Inflammatory macrophage treated with lipopolysaccharide for 1 hour (primary cell): ENCODE results near the gene KCNK3.
"Not testable (repeated sequence)": the region's sequence is repeated elsewhere in the genome, so short reads cannot be mapped to it uniquely, and the experiment has no call there.

Experiments used
- DNase-seq, 2 donors: peaks; one replicate each; pipeline ENCODE4 v3.0.0-alpha.2; 2020 to 2022

Gene KCNK3

DNA sequence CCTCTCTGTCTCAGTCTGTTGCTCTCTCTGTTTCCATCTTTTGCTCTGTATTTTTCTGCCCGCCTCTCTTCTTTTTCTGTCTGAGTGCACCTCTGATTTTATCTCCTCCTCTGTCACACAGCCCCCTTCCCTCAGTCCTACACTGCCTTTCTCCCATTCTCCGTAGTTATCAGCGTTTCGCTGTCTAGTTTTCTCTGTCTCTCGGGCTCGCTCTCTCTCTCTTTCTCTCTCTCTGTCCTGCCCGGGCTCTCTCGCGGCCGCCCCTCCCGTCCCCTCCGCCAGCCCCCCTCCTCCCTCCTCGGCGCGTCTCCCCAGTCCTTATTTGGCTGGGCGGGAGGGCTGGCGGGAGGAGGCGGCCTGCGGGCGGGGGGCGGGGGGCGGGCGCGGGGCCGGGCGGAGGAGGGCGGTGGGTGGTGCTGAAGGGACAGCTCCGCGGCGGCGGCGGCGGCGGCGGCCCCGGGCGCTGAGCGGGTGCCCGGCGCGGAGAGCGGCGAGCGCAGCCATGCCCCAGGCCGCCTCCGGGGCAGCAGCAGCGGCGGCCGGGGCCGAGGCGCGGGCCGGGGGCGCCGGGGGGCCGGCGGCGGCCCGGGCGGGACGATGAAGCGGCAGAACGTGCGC, at the start of gene KCNK3:
Gene KCNK3, plus strand, starts transcription at position 444 of the 618 bp plus-strand sequence. Its CDS starts 154 bp downstream, at position 598.
- no peak for DNase-seq

DNA sequence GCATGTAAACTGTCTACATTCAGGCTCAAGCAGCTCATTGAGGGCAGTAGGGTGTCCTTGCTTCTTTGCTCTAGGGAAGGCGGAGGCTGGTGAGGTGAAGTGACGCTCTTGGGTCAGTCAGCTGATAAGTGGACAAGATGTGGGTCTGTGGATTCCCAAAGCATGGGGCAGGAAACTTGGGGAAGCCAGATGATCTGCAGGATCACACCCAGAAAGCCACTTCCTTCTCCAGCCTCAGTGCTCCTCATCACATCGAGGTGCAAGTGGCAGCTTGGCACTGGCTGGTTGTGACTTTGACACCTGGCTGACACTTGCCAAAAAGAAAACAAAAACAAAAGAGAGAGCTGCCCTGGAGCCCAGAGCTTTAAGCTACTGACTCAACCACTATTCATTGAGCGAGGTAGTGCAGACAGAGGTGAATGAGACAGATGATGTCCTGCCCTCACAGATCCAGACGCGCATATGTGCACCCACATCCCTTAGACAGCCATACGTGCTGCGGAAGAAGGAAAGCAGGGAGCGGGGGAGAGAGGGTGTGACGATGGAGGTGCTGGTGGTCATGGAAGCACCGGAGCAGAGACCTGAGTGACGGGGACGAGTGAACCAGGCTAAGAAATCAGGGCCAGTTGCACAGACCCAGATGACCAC, 48.2 kb upstream of the KCNK3 start:
- DNase-seq, result no peak

GRCh38 chr2:26645762-26646161, 46.8 kb upstream of the KCNK3 start:
- DNase-seq, result no peak

GRCh38 chr2:26646986-26647672, 45.4 kb upstream of the KCNK3 start:
- no peak for DNase-seq

GRCh38 chr2:26647981-26648380, 44.5 kb upstream of the KCNK3 start:
- no peak for DNase-seq

GRCh38 chr2:26648516-26648915, 44.0 kb upstream of the KCNK3 start:
- no peak for DNase-seq

DNA sequence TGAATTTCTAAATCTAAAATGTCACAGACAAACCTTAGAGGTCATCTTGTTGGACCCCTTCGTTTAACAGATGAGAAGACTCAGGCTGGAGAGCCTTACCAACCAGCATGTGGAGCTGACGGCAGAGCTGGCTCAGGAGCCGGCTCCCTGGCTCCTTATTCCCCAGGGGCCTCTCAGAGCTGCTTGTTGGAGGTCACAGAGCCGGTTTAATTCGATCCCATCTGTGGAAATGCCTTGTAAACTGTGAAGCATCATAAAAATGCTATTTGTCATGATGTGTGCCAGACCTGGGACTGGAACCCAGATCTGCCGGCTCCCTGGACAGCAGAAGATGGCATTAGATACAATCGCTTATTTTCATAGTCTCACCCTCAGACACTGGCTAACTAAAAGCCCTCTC, 43.2 kb upstream of the KCNK3 start:
- DNase-seq, result no peak

- DNase-seq, result no peak
Measured at GRCh38 chr2:26649992-26650712, 42.4 kb upstream of the KCNK3 start.

GRCh38 chr2:26650713-26651469, 41.6 kb upstream of the KCNK3 start:
- DNase-seq, result no peak

DNA sequence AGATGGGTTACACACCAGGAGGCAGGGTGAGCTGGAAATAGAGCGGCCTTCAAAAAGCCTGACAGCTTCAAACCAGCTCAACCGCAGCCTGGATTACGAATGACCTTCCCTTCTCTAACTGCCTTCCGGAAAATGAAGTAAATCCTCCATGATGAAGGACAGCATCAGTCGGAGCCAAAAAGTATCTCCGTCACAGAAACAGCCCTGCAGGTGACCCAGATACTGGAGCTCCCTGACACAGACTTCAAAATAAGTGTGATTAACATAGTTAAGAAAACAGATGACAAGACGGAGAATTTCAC, 41.1 kb upstream of the KCNK3 start:
- no peak for DNase-seq

DNA sequence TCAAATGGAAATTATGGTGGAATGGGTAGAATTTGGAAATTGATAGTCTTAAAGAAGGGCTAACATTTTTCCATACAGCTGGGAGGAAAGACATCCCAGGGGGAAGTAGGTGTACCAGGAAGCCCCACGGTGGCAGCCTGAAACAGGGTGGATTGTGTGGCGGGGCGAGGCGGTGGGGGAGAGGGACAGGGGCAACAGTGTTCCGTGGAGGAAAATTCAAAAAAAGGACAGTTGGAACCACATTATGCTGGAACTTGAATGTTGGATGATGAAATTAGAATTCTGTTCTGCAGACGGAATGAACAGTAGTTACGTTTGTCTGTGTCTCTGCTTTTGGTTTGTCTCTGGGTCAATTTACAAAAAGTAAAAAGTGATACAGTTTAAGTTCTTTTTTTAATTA, 40.7 kb upstream of the KCNK3 start:
- DNase-seq, result no peak

DNA sequence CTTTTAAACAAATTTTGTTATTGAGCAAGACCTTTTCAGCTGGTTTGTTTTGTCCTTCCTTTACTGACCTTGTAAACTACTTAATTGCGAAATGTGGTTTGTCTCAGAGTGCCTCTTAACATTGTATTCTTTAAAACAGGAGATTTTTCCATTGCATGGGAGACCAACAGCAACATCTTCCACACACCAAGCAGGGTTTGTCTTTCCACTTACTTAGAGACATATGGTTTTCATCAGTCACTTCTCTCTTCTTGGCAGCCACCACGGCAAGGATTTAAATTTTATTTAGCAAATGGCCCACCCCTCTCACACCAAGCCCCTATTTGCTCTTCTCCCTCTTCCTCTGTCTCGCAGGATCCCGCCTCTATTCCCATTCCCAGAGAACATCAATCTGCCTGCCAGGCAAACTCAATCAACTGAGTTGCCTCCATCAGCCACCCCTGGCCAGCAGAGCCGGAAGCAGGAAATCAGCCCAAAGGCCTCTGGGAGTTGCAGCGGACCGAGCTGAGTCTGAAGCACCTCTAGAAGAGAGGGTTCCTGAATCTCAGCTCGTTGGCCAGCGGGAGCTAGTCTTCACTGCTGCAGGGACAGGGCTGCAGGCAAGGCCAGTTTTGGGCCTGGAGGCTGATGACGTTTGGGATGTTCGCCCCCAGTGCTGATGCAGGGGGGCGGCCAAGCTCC, 40.0 kb upstream of the KCNK3 start:
- DNase-seq, result peak; percentile 24 to 28

DNA sequence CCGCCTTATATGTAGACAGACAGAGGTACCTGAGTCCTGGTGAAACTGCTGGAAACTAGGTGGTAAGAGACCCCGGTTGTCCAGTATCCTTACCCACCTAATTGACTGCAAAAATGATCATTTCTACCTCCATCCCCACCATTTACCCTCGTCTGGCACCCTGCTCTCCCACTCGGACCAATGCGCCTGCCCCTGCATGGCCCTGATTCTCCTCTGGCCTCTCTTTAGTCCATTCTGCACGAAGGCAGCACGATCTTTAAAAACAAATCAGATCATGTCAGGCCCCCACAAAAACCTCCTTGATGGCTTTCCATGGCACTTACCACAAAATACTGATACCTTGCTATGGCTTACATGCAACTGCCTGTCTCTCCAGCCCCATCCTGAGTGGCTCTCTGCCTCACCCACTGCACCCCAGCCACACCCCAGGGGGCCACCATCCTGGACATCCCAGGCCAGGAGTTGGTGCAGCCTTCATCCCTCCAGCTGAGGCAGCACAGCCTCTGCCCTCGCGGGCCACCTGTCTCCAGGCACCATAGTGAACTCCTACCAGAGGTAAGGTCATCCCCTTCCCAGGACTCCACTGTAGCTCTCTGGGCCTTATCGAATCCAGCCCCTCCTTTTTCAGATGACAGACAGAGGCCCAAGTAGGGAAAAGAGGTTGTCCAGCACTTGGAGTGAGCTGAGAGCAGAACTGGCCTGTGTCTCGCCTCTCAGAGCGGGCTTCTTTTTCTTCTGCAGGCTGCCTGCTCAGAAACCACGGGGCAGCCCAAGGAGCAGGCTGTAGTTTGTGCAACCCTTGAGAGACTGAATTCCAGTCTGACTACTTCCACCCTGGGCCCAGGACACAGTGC, 39.1 kb upstream of the KCNK3 start:
- DNase-seq, result no peak

DNA sequence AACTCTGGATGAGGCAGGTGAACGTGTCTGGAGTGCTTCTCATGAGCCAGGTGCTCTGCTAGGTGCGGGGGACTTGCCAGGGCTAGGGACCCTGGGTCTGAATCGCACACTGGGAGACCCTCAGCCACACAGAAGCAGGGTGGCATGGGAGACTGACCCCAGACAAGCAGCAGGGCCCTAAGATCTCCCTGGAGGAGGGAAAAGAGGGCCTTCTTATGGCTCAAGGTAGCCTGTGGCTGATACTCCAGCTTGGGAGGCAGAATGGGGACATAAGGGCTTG, 38.5 kb upstream of the KCNK3 start:
- no peak for DNase-seq

DNA sequence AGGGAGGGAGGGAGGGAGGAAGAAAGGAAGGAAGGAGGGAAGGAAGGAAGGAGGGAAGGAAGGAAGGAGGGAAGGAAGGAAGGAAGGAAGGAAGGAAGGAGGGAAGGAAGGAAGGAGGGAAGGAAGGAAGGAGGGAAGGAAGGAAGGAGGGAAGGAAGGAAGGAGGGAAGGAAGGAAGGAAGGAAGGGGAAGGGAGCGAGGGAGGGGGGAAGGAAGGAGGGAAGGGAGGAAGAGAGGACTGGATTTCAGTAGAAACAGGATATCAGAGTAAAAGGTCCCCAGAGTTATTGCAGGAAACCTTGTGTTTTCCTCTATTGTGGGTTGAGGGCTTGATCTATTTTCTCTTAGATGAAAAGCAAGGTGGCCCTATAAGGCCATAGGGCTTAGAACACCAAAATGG, 37.4 kb upstream of the KCNK3 start:
- not testable (repeated sequence) for DNase-seq

DNA sequence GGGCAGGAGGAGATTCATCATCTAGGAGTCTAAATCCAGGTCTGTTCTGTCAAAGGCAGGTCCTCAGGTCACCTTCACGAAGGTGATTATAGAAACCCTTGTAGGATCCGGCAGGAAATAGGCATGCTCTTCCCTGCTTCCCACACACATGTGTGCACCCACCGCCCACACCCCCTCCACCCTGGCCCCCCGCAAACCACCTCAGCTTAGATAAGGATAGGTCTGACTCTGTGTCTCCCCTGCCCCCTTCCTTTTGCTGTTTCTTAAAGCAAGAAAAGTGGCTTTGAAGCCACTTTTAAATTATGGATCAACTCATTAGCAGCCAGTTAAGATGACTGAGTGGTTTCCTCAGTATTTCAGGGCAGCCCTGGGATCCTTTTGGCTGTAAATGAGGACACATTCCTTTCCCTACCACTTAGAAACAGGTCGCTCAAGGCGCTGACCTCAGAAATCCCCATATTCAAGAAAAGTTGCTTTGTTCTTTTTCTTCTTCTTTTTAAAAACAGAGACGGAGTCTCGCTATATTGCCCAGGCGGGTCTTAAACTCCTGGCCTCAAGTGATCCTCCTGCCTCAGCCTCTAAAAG, 36.8 kb upstream of the KCNK3 start:
- no peak for DNase-seq

DNA sequence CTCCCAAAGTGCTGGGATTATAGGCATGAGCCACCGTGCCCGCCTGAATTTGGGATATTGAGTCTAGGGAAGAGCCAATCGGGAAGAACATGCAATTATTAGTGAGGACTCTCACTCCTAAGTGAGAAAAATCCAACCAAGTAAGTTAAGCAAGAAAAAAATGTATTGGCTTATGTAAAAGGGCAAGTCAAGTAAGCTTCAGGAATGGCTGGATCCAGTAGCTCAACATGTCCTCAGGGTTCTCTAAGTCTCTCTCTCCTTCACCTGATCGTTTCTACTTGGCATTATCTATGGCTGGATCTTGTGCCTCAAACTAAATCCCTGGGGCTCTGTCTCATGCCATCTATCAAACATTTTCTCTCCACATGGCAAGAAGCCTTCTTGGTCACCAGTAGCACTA, 35.3 kb upstream of the KCNK3 start:
- no peak for DNase-seq

DNA sequence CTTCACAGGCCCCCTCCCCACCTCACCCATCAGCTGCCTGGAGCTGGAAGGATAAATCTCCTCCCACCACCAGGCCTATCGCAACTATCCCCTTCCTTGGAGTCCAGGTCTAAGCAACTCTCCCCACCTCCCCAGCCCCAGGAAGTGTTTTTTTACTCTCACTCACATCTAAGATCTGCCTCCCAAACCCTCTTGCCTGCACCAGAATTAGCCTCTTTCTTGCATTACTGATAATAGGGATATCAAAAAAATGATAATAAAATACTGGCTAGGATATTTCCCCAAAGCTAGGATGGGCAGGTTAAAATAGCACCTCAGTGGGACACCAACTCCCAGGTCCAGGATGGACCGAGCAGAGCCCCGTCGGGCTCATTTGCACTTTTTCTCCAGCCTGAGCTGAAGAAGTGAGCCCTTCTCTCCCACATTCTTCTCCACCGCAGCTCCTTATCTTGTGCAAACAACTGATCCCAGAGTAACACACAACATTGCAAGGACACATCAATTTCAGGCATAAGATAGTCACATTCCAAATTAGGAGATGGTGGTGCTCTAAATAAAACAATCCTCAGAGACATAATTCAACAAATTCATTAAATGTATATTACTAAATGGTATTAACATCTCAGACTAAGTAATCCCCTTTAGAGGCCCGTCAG, 33.7 kb upstream of the KCNK3 start:
- DNase-seq, result no peak

- DNase-seq, result no peak
Measured at GRCh38 chr2:26660363-26660962, 32.1 kb upstream of the KCNK3 start.

- not testable (repeated sequence) for DNase-seq
Measured at GRCh38 chr2:26665296-26665695, 27.2 kb upstream of the KCNK3 start.
